Measurements from ENCODE around the gene KCNC3.

KCNC3 gene

DNA sequence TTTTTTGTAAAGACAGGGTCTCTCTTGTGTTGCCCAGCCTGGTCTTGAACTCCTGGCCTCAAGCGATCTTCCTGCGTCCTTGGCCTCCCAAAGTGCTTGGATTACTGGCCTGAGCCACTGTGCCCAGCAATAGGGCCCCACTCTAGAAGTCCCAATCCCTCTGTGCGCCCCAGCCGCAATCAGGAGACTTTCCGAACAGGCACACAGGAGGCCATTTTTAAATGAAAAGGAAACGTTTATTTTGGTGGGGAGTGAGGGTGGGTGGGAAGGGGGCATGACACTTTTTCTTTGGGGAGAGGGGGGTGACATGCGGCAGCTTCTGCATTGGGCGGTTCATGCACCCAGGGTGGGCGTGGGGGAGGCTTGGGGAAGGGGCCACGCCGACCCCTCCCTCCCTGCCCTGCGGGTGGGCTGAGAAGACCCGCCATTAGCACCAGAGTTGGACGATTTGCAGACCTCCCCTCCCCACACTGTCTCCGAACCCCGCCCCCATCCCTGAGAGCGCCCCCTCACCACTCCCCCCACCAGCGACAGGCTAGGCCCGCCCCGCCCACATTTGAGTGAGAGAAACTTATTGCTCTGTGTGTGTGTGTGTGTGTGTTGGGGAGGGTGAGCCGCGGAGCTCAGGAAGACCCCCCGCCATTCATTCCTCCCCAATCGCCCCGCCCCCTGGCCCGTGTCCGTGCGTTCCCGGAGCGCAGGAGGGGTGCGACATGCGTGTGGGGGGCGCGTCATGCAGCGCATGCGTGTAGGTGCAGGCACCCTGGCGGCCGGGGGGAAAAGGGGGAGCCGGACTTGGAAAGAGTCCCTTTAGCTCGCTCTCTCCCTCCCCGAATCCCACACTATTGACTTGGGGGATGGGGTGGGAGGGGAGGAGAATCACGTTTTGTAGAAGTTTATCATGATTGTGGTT is 17.2 kb downstream of the KCNC3 start:
- no peak for DNase-seq (ENCODE audit: low read depth in 2 of 2)

DNA sequence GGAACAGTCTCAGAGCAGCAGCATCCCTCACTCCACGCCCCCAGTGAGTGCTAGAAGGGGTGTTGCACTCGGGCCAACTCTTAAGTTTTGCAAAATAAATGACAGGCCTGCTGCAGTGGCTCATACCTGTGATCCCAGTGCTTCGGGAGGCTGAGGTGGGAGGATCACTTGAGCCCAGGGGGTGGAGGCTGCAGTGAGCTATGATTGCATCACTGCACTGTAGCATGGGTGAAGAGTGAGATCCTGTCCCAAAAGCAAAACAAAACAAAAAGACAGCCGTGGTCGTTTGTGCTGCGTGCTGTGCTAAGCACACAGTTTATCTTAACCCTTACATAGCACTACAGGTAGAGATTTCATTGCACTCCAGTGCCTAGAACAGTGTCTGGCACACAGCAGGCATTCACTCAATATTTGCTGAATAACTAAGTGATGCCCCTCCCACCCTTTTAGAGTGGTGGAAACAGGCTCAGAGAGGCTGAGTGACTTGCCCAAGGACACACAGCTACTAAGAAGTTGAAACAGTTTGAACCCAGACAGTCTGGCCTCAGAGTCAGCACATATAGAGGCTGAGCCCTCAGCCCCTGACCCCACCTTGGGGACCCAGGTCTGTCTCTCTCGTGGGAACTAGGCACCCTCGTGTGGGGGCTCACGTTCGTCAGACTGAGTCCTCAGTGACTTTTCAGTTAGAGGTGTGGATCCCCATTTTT is 18.3 kb downstream of the KCNC3 start:
- no peak for DNase-seq (ENCODE audit: low read depth in 2 of 2)

DNA sequence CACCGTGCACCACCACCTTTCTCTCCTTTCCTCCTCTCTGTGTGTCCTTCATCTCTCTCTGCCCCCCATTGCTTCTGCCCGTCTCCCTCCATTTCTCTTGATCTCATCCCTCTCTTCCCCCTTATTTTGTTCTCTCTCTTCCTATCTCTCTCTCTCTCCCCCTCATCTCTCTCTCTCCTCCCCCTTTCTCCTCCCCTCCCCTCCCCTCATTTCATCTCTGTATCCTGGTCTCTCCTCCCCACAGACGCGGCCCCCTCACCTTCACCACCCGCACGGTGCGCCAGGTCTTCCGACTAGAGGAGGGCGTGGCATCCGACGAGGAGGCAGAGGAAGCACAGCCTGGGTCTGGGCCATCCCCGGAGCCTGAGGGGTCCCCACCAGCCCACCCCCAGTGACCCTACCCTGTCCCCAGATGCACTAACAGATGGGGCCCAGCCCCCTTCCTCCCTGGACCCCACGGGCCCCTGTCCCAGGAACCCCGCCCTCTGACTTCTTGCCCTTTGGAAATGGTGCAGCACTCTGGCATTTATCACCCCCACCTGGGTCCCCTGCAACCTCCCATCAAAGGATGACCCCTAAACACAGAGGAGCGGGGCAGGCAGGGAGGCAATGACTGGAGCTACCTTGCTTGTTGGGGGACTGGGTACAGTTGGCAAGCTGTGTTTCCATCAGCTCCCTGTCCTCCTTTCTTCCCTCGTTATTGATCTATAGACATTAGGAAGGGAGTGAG is 19.6 kb downstream of the KCNC3 start:
- DNase-seq (ENCODE audit: low read depth in 2 of 2): no peak

DNA sequence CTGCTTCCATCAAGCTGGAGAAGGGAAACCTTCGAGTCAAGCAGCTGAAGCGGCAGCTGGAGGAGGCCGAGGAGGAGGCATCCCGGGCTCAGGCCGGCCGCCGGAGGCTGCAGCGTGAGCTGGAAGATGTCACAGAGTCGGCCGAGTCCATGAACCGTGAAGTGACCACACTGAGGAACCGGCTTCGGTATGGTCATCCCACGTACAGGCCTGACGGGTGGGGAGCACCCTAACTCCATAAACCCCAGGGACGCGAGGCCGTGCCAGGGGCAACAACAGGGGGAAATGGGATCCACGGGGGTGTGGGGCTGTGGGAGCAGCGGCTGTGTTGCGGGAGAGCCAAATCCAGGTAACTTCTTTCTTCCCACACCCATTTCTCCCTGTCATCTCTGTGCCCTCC is 20.2 kb downstream of the KCNC3 start:
- DNase-seq (ENCODE audit: low read depth in 2 of 2): no peak

DNA sequence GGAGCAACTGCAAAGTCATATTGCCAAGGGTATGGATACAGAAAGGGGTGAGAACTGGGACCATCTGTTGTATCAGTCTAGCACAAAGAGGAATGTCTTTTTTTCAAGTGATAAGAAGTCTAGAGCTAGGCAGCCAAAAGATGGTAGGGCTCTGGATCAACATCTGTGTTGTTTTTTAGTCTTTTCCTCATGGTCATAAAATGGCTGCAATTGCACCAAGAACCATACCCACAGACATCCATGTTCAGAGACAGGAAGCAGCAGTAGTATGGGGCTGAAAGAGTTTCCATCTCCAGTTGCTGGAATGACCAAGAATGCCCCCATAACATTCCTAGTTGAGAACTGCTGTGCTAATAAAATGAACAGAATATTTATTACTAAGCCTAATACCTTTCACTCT is 25.6 kb downstream of the KCNC3 start:
- DNase-seq (ENCODE audit: low read depth in 2 of 2): no peak

DNA sequence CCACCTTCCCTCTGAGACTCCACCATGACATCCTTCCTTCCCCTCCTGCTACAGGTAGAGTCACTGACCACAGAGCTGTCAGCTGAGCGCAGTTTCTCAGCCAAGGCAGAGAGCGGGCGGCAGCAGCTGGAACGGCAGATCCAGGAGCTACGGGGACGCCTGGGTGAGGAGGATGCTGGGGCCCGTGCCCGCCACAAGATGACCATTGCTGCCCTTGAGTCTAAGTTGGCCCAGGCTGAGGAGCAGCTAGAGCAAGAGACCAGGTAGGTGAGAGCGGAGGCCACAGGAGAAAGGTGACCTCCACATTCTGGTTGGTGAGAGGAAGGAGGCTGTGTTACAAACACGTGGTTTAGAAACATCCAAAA is 27.6 kb downstream of the KCNC3 start:
- DNase-seq (ENCODE audit: low read depth in 2 of 2): no peak

DNA sequence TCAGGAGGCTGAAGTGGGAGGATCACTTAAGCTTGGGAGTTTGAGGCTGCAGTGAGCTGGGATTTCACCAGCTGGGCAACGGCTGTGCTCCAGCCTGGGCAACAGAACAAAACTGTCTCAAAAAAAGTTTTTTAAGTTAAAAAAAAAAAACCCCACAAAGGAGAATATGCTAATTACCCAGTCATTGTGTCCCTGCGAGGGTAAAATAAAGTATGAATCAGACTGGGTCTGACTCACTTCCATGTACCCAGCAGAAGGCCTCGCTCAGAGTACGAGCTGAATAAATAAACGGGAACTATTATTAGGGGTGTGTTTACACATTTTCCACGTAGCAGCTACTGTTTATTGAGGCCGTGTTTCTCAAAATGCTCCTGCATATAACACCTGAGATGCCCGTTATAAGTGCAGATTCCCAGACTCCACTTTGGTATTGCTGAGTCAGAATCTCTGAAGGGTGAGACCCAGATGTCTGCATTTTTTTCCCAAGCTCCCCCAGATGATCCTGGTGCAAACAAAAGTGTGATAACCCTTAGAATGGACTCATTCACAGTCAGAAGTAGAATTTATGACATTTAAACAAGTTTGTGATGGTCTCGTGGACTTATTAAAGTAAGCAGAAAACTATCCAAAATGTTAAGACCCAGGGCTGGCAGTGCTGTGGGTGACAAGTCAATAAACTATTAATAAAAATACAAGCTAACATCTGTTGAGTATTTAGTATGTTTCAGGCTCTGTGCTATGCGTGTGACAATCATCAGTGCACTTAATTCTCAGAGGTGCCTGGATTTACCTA is 28.2 kb downstream of the KCNC3 start:
- peak in 1 of 2 donors; percentile 8 for DNase-seq (ENCODE audit: low read depth in 2 of 2)

DNA sequence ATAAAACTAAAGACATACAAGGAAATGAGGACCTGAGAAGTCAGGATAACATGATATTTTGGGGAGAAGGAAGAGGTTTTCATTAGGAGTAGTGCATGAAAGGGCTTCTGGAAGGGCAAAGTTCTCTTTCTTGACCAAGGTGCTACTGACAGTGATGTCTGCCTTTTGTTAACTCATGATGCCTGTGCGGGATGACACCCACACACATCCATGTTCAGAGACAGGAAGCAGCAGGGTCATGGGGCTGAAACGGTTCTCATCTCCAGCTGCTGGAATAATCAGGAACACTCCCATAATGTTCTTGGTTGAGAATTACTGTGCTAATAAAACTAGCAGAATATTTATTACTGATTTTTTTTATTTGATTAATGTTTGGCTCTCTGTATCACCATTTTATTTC is 29.1 kb downstream of the KCNC3 start:
- DNase-seq (ENCODE audit: low read depth in 2 of 2): no peak

DNA sequence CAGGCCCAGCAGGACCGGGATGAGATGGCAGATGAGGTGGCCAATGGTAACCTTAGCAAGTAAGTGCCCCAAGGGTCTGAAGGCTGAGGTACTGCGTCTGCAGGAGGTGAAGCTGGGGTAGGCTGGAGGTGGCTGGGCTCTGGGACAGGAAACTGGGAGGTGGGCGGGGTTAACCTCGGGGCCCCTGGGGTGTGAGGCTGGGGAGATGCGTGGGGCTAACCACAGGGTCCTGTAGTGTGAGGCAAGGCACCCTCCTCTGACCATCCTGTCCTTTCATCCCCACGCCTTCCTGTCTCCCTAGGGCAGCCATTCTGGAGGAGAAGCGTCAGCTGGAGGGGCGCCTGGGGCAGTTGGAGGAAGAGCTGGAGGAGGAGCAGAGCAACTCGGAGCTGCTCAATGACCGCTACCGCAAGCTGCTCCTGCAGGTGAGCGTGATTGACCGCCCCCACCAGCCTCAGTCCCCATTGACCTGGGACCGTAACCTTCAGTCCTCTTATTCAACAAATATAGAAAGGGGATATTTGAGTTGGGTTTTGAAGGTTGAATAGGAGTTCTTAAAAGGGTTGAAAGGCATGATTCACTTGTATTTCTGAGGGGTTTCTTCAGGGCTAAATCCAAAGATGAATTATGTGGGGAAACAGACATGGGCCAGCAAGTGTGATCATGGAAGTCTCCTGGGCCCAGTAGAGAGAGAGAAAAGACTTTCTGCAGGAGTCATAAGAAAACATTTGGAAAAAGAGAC is 35.7 kb downstream of the KCNC3 start:
- no peak for DNase-seq (ENCODE audit: low read depth in 2 of 2)

DNA sequence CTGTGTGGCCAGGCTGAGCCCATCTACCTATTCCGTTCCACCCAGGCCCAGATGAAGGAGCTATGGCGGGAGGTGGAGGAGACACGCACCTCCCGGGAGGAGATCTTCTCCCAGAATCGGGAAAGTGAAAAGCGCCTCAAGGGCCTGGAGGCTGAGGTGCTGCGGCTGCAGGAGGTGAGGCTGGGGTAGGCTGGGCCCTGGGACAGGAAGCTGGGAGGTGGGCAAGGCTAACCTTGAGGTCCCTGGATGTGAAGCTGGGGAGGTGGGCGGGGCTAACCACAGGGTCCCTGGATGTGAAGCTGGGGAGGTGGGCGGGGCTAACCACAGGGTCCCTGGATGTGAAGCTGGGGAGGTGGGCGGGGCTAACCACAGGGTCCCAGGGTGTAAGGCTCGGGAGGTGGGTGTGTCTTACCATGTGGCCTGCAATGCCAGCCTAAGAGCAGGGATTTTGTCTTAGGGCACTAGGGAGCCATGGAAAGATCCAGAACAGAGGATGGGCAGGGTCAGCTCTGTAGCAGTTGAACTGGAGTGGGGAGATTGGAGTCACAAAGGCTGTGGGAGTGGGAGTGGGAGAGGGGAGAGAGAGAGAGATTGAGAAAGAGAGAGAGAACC is 36.9 kb downstream of the KCNC3 start:
- DNase-seq (ENCODE audit: low read depth in 2 of 2): no peak

DNA sequence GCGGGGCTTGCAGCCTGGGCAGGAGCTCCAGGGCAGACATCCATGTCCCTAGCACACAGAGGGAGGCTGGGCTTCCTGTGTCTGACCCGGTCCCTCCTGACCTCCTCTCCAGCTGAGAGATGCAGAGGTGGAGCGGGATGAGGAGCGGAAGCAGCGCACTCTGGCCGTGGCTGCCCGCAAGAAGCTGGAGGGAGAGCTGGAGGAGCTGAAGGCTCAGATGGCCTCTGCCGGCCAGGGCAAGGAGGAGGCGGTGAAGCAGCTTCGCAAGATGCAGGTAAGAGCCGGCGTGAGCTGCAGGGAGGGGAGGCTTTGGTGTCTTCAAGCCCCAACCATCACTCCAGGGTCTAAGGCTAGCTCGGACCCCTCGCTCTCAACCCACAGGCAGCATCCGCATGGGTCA is 38.4 kb downstream of the KCNC3 start:
- no peak for DNase-seq (ENCODE audit: low read depth in 2 of 2)

DNA sequence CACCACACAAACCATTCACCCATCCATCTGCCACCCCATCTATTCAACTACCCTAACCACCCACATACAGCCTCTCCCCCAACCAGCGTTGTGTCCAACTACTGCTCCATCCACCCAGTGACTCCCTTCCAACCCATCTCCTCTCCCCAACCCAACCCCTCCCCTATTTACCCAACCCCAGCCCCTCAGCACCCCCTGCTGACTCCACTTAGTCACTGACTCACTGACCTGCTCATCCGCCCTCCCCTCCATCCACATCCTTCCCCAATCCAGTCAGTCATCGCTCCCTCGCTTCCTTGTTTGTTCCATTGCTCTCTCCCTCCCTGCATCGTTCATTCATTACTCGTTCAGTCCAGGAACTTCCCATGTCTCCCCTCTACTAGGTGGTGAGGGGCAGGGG is 39.2 kb downstream of the KCNC3 start:
- DNase-seq (ENCODE audit: low read depth in 2 of 2): no peak

DNA sequence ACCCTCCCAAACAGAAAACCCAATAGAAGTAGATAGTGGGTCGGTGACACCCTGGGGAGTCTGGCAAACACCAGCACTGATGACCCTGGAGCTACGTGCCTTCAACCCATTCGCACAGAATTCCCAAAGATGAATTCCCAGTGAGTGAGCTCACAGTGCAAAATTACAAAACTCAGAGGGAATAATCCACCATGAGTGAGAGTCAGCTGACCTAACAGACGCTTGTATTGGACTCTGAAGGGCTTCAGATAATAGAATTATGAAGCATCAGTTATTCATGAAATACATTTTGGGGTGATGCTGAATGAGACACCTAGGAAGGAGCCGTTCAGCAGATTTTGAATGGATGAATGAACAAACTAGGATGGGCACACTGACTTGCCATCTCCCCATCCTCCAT is 40.2 kb downstream of the KCNC3 start:
- DNase-seq (ENCODE audit: low read depth in 2 of 2): no peak

DNA sequence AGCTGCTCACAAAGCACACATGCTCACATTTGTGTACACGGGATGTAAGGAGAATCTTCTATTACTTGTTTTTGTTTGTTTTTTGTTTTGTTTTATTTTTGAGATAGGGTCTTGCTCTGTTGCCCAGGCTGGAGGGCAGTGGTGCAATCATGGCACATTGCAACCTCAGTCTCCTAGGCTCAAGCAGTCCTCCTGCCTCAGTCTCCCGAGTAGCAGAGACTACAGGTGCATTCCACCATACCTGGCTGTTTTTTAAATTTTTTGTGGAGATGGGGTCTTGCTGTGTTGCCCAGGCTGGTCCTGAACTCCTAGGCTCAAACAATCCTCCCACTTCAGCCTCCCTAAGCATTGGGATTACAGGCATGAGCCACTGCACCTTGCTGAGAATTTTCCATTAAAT is 41.8 kb downstream of the KCNC3 start:
- no peak for DNase-seq (ENCODE audit: low read depth in 2 of 2)

DNA sequence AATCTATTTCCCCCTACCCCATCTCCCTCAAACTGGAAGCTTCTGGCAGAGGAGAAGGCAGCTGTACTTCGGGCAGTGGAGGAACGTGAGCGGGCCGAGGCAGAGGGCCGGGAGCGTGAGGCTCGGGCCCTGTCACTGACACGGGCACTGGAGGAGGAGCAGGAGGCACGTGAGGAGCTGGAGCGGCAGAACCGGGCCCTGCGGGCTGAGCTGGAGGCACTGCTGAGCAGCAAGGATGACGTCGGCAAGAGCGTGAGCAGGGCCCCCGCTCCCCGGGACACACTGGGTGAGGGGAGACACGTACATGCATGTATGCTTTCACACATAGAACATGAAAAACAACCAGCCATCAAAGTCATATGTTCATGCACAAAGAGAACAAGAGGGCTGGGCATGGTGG is 42.7 kb downstream of the KCNC3 start:
- DNase-seq (ENCODE audit: low read depth in 2 of 2): no peak

DNA sequence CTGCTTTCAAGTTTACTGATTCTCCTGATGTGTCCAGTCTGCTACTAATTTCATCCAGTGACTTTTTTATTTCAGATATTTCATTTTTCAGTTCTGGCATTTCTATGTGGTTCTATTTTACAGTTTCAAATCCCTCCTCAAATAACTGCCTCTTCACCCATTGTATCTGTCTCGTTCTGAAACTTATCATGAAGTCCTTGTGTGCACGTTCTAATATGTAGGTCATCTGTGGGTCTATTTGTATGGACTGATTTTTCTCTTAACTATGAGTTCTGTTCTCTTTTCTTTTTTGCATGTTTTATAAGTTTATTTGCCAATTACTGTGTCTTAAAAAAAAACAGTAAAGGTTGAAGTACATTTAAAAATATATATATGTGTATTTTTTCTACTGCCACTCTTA is 43.3 kb downstream of the KCNC3 start:
- DNase-seq (ENCODE audit: low read depth in 2 of 2): no peak

DNA sequence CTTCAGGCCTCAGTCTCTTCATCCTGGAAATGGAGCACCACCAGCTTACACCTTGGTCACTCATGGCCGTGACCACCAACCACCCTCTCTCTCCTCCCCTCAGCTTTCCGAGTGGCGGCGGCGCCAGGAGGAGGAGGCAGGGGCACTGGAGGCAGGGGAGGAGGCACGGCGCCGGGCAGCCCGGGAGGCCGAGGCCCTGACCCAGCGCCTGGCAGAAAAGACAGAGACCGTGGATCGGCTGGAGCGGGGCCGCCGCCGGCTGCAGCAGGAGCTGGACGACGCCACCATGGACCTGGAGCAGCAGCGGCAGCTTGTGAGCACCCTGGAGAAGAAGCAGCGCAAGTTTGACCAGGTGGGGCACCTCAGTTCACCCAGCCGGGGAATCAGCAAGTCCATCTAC is 47.7 kb downstream of the KCNC3 start:
- DNase-seq (ENCODE audit: low read depth in 2 of 2): no peak

DNA sequence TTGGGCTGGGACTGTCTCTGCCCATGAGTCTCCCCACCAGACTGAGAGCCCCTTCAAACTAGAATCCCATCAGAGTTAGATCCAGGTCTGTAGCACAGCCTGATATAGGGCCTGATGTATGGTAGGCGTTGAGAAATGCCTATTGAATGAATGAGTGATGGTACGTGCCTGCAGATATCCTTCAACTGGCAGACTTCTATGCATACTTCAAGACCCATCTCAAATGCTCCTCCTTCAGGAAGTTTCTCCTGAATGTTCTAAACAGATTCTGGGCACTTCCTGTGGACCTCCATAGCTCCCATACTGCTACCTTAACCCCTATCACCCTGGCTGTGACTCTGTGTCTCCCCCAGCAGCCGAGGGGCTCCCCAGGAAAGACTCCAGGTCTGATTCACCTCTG is 48.2 kb downstream of the KCNC3 start:
- DNase-seq (ENCODE audit: low read depth in 2 of 2): no peak

DNA sequence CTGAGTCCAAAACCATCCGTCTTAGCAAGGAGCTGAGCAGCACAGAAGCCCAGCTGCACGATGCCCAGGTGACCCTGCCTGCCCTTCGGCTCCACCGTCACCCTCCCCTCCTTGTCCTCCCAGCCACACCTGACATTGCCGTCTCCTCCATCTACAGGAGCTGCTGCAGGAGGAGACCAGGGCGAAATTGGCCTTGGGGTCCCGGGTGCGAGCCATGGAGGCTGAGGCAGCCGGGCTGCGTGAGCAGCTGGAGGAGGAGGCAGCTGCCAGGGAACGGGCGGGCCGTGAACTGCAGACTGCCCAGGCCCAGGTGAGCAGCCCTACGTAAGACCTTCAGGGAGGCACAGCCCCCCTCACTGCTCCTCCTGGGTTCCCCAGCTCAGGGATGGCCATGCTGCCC is 49.1 kb downstream of the KCNC3 start:
- no peak for DNase-seq (ENCODE audit: low read depth in 2 of 2)

DNA sequence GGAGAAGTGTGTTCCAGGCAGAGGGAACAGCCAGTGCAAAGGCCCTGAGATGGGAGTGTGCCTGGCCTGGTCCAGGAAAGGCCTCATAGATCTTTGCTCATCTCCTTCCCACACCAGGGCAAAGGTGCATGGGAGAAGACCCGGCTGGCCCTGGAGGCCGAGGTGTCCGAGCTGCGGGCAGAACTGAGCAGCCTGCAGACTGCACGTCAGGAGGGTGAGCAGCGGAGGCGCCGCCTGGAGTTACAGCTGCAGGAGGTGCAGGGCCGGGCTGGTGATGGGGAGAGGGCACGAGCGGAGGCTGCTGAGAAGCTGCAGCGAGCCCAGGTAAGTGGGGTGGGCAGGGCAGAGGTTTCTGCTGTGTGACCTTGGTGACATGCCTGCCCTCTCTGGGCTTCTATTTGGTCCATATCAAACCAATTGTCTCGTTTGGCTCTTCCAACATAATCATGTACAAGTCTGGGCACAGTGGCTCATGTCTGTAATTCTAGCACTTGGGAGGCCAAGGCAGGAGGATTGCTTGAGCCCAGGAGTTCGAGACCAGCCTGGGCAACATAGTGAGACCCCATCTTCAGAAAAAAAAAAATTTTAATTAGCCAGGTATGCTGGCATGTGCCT is 51.1 kb downstream of the KCNC3 start:
- no peak for DNase-seq (ENCODE audit: low read depth in 2 of 2)
